ENCODE results near the gene IRF2BP1. TPM values are rescaled to one million over a fixed set of nuclear protein-coding genes. Genes with fewer than 3 reads are reported as not detected.
A peak's percentile ranks its signal among the peaks of the same experiment; 100 is the strongest.
"Not testable (repeated sequence)": the region's sequence is repeated elsewhere in the genome, so short reads cannot be mapped to it uniquely, and the experiment has no call there.

The IRF2BP1 gene
- total RNA-seq, 1 donor from 2014 or later = 14.5 TPM

DNA sequence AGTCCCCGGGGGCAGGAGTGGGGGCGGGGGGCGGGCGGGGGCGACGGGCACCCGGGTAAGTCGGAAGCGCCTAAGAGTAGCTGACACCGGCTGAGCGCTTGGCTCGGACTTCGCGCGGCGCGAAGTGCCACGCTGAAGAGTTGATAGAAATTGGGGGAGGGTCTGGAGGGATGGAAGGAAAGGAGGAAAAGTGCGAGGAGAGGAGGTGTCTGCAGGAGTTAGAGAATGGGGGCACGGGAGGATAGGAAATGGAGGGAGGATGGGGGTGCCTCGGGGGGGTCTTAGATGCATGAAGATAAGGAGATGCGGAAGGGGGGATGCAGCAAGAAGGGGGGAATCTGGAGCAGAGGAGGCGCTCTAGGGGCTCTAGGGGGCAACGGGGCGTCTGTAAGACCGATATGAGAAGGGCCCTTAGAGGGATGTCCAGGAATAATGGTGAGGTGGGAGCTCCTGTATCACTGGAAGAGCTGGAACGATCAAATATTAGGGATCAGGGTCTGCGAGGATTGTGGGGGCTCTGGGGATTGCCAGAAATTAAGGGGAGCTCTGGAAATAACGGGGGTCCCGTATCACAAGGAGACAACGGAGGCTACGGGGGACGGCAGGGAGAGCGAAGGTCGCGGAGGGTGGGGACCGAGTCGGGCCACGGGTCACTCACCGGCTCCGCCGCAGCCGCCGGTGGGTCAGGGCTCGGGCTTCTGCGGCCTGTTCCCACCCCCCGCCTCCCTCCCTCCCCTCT lies 16.1 kb upstream of the IRF2BP1 start, which contains the start of gene MYPOP:
Gene MYPOP, minus strand, starts transcription at position 702 of the 739 bp plus-strand sequence. CDS start 840 bp downstream, outside the sequence.
- DNase-seq = no peak

DNA sequence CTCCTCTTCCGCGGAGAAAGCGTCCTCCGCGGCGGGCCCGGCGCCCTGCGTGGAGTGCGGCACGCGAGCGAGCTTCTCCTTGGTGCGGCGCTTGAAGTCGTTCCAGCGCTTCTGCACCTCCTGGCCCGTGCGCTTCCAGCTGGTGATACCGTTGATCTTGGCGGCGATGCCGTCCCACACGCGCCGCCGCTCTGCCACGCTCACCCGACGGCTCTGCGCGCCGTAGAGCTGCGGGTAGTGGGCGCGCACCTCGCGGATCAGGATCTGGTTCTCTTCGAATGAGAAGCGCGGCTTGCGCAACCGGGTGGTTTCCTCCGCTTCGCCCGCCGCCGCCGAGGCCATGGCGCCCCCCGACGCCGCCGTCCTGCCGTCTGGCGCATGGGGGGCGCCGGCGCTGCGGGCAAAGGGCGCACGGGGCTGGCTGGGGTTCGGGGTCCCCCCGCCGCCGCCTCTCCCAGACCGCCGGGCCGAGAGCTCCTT lies 15.5 kb upstream of the IRF2BP1 start:
- no peak for DNase-seq

DNA sequence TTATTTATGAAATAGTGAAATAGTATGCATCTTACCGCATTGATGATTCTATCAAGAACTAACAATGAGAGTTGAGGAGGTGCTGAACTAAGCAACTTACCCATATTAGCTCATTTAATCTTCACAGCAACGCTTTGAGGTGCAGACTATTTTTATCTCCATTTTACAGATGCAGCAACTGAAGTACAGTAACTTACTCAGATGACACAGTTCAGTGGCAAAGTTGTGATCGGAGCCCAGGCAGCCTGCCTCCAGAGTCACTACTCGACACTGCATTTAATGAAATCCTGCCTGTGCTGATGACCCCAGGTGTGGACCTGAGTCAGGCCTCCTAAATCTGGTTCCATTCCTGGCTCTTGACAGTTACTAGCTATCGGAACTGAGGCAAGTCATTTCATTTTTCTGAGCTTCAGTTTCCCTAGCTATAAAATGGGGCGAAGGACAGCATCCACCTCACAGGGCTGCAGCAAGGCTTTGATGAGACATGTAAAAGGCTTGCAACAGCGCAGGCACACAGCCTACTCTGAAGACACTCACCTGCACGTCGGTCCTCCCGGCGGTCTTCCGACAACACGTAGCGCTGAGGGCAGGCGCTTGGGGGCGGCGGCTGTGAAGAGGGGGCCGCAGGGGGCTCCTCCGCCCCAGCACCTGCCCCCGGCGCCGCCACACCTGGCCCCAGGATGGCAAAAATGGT lies 14.9 kb upstream of the IRF2BP1 start:
- no peak for DNase-seq

DNA sequence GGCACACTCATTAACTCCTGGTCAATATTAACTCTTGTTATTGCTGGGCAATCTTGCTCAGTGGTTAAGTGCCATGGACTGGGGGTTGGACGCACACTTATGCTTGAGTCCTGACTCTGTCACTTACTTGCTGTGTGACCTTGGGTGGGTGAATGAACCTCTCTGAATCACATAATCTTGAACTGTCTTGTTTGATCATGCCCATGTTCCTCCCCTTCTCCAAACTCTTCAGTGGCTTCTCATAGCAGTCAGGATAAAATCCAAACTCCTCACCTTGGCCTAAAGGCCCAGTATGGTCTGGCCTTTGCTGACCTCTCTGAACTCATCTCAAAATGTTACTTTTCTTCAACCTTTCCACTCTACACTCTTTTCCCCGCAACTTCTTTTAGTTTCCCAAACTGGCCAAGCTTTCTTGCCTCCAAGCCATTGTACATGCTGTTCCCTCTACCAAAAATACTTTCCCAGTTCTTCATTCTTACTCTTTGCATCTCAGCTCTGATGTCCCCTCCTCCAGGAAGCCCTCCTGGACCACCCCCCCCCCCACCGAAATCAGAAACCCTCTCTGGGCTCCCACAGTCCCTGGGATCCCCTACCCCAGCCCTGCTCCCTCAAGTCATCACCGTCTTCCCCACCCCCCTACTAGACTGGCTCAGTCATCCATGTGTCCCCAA lies 14.1 kb upstream of the IRF2BP1 start:
- DNase-seq = no peak

DNA sequence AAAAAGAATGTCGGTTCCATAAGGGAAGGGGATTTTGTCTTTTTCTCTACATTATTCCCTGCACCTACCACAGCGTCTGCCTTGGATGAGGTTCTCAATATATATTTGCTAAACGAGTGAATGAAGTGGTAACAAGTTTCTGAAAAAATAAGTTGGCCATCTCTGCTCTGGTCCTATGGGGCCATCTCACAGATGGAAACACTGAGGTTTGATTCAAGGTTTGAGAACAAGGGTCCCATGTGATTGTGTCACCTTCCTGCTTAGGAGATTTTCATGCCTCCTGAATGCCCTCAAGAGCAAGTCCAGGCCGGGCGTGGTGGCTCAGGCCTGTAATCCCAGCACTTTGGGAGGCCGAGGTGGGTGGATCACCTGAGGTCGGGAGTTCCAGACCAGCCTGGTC lies 13.3 kb upstream of the IRF2BP1 start:
- DNase-seq = no peak

DNA sequence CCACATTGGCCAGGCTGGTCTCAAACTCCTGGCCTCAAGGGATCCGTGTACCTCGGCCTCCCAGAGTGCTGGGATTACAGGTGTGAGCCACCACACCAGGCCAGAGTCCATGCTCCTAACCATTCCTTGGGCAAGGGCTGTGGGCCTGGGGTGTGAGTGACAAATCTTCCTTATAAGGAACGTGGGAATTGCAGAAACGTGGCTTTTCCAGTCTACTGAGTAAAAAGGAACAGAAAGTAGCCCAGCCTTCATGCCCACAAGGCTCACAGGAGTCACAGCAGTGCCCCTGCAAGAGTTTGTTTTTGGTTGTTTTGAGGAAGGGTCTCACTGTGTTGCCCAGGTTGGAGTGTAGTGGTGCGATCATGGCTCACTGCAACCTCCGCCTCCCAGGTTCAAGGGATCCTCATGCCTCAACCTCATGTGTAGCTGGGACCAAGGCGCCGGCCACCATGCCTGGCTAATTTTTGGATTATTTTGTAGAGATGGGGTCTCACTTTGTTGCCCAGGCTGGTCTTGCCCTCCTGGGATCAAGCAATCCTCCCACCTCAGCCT lies 11.4 kb upstream of the IRF2BP1 start:
- no peak for DNase-seq

DNA sequence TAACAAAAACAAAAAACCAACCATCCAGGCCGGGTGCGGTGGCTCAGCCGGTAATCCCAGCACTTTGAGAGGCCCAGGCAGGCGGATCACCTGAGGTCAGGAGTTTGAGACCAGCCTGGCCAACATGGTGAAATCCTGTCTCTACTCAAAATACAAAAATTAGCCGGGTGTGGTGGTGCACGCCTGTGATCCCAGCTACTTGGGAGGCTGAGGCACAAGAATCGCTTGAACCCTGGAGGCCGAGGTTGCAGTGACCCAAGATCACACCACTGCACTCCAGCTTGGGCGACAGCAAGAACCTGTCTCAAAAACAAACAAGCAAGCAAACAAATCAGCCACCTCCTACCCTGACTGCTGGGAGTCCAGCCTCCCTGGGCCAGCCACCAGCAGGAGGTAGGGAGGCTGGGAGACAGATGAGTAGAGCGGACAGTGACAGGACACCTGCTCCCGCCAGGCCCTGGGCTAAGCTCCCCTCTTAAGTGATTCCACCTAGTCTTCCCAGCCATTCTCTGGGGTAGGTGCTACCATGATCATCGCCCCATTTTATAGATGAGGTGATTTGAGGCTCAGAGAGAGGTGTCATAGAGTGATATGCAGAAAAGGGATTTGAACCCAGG lies 10.2 kb upstream of the IRF2BP1 start:
- not testable (repeated sequence) for DNase-seq

DNA sequence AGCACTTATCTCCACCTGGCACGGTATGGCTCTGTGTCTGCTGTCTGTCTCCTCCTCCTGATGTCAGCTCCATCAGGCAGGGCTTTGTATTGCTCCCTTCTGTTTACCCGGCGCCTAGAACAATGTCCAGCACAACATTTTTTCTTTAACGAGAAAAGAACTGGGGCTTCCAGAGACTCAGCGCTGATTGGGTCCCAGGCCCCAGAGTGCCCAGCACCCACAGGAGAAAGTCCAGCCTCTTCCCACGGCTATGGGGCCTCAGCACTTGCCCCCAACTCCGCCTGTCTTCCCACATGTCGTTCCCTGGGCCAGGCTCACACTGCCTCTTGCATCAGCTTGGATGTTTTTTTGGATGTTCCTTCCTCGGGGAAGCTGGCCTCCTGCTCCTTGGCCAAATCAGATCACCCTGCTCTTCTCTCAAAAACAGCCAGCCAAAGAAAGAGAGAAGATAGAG lies 9.6 kb upstream of the IRF2BP1 start:
- DNase-seq = no peak

DNA sequence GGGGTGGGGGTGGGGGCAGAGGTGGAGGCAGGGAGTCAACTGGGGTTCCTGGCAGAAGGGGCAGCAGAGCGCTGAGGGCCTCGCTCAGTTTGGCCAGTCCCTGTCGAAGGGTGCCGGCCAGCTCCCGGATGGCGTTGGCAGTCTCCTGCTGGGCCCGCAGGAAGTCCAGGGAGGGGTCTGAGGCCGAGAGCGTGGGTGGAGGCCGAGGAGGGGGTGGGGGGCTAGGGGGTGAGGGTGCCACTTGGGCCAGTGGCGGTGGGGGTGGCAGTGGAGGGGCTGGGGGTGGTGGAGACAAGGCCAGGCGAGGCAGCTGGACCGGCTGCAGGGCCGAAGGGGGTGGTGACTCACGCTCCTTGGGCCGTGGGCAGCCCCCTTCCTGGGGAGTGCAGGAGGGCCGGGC lies 4.9 kb upstream of the IRF2BP1 start:
- no peak for DNase-seq

DNA sequence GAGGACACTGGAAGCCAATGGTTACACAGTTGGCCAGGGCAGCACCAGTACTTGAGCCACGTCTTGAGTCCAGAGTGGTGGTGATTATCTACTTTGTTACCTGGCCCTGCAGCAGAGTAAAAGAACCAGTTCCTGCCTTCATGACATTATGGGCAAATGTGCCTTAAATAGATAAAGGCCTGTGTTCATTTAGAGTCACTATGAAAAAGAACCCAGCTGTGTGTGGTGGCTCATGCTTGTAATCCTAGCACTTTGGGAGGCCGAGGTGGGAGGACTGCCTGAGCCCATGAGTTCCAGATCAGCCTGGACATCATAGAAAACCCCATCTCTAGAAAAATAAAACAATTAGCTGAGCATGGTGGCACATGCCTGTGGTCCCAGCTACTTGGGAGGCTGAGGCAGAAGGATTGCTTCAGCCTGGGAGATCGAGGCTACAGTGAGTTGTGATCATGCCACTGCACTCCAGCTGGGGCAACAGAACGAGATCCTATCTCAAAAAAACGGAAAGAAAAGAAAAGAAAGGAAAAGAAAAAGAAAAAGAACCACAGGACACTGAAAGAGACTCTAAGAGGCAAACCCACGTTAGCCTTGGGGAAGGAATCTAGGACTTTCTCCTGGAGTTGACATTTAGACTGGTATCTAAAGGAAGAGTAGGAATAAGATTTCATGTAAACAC lies 3.4 kb upstream of the IRF2BP1 start:
- DNase-seq = no peak

DNA sequence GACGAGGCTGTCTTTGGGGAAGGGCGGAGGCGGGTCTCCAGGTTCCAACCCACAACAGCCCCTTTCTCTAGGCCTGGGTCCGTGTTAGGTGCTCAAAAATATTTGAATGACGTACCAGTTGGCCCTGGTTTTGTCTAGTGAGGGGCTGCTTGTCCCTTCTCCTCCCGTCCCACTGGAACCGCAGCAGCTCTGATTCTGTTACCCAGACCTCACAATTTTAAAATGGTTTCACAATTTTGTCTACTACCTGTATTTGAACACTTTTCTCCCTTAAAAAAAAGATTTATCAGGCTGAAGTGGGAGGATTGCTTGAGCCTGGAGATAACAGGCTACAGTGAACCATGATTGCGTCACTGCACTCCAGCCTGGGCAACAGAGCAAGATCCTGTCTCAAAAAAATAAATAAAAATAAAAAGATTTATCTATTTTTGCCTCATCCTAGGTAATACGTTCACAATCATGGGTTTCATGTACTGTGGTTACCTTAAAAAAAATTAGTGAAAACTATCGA lies 1.3 kb upstream of the IRF2BP1 start:
- no peak for DNase-seq

DNA sequence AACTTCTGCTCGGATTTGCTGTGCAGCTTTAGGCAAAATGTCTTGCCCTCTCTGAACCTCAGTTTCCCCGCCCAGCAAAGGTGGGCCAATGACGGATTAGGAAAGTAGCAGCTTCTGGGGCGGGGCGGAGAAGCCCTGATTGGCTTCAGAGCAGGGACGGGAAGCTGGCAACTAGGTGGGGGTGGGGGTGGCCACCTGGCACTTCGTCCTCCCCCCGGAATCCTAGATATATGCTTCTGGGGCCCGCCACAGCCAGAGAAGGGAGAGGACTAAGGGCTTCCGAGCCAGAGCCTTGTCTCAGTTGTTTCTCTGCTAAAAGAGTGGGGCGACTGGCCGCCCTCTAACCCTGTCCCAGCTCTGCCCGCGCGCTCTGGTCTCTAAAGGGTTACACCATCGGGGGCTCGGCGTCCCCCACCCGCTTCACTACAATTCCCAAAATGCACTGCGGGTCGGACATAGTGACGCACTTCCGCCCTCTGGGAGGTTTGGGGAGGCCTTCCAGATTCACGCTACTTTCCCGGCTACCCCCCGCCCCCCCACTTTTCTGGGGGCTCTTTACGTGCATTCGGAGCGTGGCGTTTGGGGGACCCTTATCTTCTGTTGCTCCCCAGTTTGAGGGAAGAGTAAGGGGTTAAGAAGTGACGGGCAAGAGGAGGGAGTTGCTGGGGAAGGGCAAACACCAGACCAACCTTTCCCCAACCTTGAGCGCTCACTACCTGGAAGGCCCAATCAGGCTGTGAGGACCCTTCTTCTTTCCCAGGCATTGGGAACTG lies 672 bp upstream of the IRF2BP1 start:
- peak; percentile 89 for DNase-seq

DNA sequence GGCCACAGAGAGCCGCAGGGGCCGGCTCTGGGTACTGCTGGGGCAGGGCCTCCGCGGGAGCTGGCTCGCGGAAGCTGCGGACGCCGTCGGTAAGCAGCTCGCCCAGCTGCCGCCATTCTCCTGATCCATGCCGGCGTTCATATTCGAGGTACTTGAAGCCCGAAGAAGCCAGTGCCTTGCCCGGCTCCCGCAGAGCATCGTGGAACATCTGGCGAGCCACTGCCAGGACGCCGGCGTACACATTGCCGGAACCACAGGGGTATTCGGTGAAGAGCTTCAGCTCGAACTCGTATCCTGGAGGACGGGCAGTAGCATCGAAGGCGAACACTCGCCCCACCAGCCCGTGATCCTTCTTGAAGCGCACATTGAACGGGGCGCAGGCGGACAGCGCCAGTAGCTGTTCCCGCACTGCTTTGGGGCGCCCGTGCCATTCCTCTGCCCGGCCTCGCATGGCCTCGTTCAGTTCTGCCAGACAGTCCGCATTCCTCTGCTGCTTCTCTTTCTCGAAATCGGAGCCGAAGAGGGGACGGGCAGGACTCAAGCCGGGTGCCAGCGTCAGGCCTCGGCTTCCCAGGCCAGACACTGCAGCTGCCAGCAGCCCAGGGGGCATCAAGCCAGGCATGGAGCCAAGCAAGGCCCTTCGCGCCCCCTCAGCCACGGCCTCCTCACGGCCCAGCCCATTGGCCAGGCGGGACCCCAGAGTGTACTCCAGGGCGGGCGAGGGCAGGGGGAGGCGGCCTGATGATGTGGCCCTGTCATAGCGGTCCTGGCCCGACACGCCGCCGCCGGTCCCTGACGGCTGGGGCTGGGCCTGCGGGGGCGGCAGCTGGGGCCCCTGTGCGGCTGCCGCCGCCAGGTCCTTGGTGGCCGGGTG lies 1.0 kb downstream of the IRF2BP1 start:
- DNase-seq = no peak

DNA sequence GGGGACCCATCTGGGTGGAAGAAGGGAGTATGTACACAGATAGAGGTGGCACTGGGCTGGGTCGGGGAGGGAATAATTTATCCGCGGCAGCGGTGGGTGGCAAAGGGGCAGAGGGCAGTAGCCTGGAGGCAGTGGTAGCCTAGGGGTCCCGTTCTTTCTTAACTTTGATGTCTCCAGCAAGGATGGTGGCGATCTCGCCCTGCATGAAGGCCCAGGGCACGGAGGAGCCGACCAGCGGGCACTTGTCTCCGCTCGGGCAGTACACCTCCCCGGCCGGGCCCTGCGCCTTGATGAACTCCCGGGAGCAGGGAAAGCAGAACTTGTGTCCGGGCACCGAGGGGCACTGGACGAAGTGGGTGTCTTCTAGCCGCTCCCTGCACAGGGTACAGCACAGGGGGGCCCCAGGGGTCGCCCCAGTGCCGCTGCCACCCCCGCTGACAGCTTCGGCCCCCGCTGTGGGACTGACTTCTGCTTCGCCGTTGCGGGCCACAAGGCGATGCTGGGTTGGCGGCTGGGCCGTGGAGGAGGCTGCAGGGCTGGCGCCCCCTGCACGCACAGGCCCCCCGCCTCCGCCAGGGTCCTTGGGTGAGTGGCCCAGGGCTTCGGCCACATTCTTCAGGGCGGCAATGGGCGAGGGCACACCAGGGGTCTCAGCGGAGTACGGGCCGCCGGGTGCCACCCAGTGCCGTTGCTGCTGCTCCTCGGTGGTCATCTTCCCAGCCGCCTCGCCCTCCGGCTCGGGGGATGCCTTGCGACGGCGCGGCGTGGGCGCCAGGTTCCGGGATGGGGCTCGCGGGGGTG lies 1.9 kb downstream of the IRF2BP1 start:
- no peak for DNase-seq

DNA sequence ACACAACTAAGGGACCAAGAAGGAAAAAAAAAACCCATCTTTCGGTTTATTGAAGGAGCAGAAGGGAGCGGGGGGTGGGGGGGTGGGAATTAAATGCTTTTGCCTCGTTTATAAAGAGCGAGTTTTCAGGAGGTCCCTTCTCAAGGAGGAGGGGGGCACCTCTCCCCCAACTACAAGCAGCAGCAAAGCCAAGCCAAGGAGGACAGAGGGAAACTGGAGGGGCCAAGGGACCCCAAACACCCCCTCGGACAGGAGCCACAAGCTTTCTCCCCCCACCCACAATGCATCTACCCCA lies 2.4 kb downstream of the IRF2BP1 start:
- DNase-seq = no peak

DNA sequence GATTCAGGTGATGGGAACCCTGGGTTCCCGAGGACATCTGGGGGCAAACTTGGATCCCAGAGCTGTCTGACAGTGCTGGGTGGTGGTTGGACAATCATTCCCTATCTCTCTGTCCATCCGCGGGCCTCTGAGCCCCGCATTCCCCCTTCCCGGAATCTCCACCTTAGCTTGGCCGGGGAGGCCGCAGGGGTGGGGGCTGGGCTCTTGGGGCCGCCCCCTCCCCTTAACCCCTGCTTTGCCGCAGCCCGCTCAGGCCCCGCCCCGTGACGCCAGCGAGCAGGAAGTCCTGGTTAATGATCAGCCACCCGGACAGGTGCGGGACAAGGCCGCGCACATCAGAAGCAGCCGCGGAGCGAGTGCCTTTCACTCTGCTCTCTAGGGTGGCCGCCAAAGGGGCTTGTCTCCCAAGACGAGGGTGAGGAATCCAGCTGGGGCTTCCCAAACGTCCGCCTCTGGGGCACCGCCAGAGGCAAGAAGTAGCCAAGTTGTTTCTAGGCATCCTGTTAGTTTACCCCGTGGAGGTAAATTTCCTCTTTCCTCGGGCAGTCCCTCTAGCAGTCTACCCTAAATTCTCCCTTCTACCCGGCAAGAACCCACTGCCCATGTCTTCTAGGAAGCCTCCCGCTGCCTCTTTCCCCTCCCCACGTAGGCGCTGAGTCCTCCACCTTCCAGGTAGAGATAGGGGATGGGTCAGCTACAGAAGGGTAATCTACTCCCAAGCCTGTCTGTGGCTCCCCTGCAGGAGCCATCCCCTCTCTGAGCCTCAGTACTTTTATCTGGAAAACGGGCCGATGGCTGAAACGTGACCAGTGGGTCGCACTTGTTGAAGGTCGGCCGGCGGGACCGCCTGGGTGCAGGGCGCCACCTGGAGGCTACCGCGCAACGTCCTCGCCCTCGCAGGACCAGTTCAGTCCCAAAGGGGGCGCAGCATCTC lies 3.0 kb downstream of the IRF2BP1 start:
- DNase-seq = peak; percentile 63

DNA sequence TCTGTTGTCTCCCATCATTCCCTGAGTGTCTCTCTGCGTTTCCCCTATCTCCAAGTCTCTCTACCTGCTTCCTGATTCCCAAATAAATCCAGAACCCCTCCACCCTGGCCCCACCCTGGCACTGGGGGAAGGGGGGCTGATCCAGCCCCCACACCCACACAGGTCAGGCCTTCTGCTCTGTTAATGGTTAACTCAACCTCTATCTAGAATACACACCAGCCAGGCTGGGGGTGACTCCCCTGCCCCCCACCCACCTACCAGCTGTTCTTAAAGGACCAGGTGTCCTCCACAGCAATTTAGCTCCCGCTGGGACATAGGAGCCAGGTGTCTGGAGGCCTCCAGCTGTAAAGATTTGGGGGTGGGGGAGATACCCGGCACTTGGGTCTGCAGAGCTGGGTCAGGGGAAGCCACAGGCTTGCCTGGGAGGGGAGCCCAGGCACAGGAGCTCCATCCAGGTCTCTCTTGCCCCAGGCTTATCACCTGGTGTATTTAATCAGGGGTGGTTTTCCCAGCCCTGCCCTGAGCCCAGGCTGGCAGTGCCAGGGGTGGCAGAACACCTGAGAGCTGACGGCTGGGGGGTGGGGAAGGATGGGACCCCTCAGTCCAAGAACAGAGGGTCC lies 3.9 kb downstream of the IRF2BP1 start:
- no peak for DNase-seq
